Testis (tissue), 2 donors: ENCODE results near the gene LY6G5C.

Source experiments
- CTCF ChIP-seq, 3 experiments: fragments of 450-650 bp in 2 of 3; fragments of 200-600 bp in 1 of 3; sonication (generic) in 1 of 3; IDR thresholded peaks; one replicate each; pipeline ENCODE4 v1.5.1; 2016 to 2019; ENCODE audit warnings: antibody characterized with exemption in 3 of 3, mild to moderate bottlenecking in 2 of 3, moderate library complexity in 1 of 3
- POLR2A ChIP-seq: fragments of 450-650 bp; IDR thresholded peaks from one replicate; pipeline ENCODE4 v1.6.1; 2017; ENCODE audit warnings: antibody characterized with exemption, mild to moderate bottlenecking, moderate library complexity

GRCh38 chr6:31721351-31722020 lies 40.6 kb upstream of the LY6G5C start, which contains the start of gene LY6G6C:
- TF ChIP-seq CTCF (IDR thresholded peaks at IDR 0.05), result no peak
- no peak for TF ChIP-seq POLR2A
